HUES64 (cell line): ENCODE results near the gene IRGQ.

ENCODE experiments used
- H3K27ac ChIP-seq: 2 replicates; pipeline ENCODE4 v1.7.0; 2013; ENCODE audit warnings: low read depth, low read length, inconsistent platforms
- H3K27me3 ChIP-seq: 2 replicates; pipeline ENCODE4 v1.6.1; 2013; ENCODE audit warnings: mild to moderate bottlenecking, low read length; ENCODE audit not compliant: insufficient read depth
- H3K36me3 ChIP-seq: 2 replicates; pipeline ENCODE4 v1.6.1; 2013; ENCODE audit warnings: mild to moderate bottlenecking, low read length; ENCODE audit not compliant: insufficient read depth
- H3K4me1 ChIP-seq: 2 replicates; pipeline ENCODE4 v1.6.1; 2013; ENCODE audit warnings: mild to moderate bottlenecking, low read length, moderate library complexity; ENCODE audit not compliant: insufficient read depth
- H3K4me3 ChIP-seq: 2 replicates; pipeline ENCODE4 v1.5.1; 2013; ENCODE audit warnings: mild to moderate bottlenecking, low read length, moderate library complexity
- H3K9ac ChIP-seq: 2 replicates; pipeline ENCODE4 v1.6.1; 2013; ENCODE audit warnings: mild to moderate bottlenecking, low read depth, low read length
- H3K9me3 ChIP-seq: 2 replicates; pipeline ENCODE4 v1.6.1; 2013; ENCODE audit warnings: low read depth, low read length; ENCODE audit not compliant: insufficient read depth
- WGBS: fragments of 150-250, 120-280 bp; methylation state at CpG from one replicate; pipeline ENCODE4 v1.1.7; 2013; ENCODE audit warnings: missing lambda C conversion rate; 5-methylcytosine and 5-hydroxymethylcytosine counted together

Gene IRGQ

GRCh38 chr19:43584484-43584883 lies 11.4 kb downstream of the IRGQ start:
- Histone ChIP-seq H3K27me3 (no peaks in the 10 kb centered on the region), H3K4me3 (no peak overlapping the region), H3K27ac (no peak overlapping the region), H3K4me1 (no peaks in the 10 kb centered on the region), H3K36me3 (peaks cover 18% of the 10 kb centered on the region), H3K9ac (no peak overlapping the region), H3K9me3 (no peaks in the 10 kb centered on the region)
- WGBS, result 95% methylated on average over 1 of the region's 1 CpG

GRCh38 chr19:43582495-43582894 lies 13.4 kb downstream of the IRGQ start:
- H3K27ac ChIP-seq, result no peak overlapping the region
- no peaks in the 10 kb centered on the region for H3K9me3 ChIP-seq
- 100% methylated on average over 2 of the region's 2 CpGs for WGBS
- no peak overlapping the region for H3K9ac ChIP-seq
- H3K36me3 ChIP-seq, result peaks cover 11% of the 10 kb centered on the region
- H3K4me3 ChIP-seq, result no peak overlapping the region
- H3K4me1 ChIP-seq, result no peaks in the 10 kb centered on the region
- H3K27me3 ChIP-seq, result no peaks in the 10 kb centered on the region

GRCh38 chr19:43581467-43581866 lies 14.5 kb downstream of the IRGQ start:
- no peak overlapping the region for H3K9ac ChIP-seq
- no peak overlapping the region for H3K27ac ChIP-seq
- no peaks in the 10 kb centered on the region for H3K9me3 ChIP-seq
- H3K36me3 ChIP-seq, result peaks cover 7% of the 10 kb centered on the region
- WGBS, result 76% methylated on average over 7 of the region's 7 CpGs
- H3K27me3 ChIP-seq, result no peaks in the 10 kb centered on the region
- no peaks in the 10 kb centered on the region for H3K4me1 ChIP-seq
- H3K4me3 ChIP-seq, result peak overlapping the region; percentile 25; the same call in 1 of the 2 replicates

- no peaks in the 10 kb centered on the region for H3K27me3 ChIP-seq
- H3K36me3 ChIP-seq, result peaks cover 1% of the 10 kb centered on the region; the same call in 1 of the 2 replicates
- no peaks in the 10 kb centered on the region for H3K9me3 ChIP-seq
- no peak overlapping the region for H3K9ac ChIP-seq
- H3K4me1 ChIP-seq, result peaks cover 10% of the 10 kb centered on the region; the same call in 1 of the 2 replicates
- H3K4me3 ChIP-seq, result no peak overlapping the region
- WGBS, result 93% methylated on average over 3 of the region's 3 CpGs
- H3K27ac ChIP-seq, result no peak overlapping the region
These were observed 17.1 kb downstream of the IRGQ start for GRCh38 chr19:43578787-43579186.

GRCh38 chr19:43575955-43576878 lies 19.7 kb downstream of the IRGQ start:
- no peaks in the 10 kb centered on the region for H3K27me3 ChIP-seq
- peaks cover 23% of the 10 kb centered on the region; the same call in 1 of the 2 replicates for H3K36me3 ChIP-seq
- peak overlapping the region; percentile 60; the same call in 1 of the 2 replicates for H3K27ac ChIP-seq
- WGBS, result 84% methylated on average over 37 of the region's 37 CpGs
- no peaks in the 10 kb centered on the region for H3K9me3 ChIP-seq
- peak overlapping the region; percentile 90 for H3K4me3 ChIP-seq
- H3K9ac ChIP-seq, result peak overlapping the region; percentile 62
- peaks cover 10% of the 10 kb centered on the region; the same call in 1 of the 2 replicates for H3K4me1 ChIP-seq

- Histone ChIP-seq H3K36me3 (peaks cover 23% of the 10 kb centered on the region; the same call in 1 of the 2 replicates), H3K9ac (peak within 1 kb of the TSS; percentile 87), H3K9me3 (no peaks in the 10 kb centered on the region), H3K4me3 (peak within 1 kb of the TSS; percentile 90), H3K27ac (peak within 1 kb of the TSS; percentile 72), H3K4me1 (peaks cover 10% of the 10 kb centered on the region; the same call in 1 of the 2 replicates), H3K27me3 (no peaks in the 10 kb centered on the region)
- under 1% methylated on average over 50 of the region's 51 CpGs for WGBS
These were observed 20.6 kb downstream of the IRGQ start, which contains the start of the genes PINLYP and XRCC1 for GRCh38 chr19:43575156-43575950. Gene PINLYP, plus strand, starts transcription at chr19:43575801. Its CDS starts 1,391 bp downstream, at chr19:43577192. Gene XRCC1, minus strand, starts transcription at chr19:43575527. Its CDS starts 69 bp downstream, at chr19:43575458.

- peaks cover 23% of the 10 kb centered on the region; the same call in 1 of the 2 replicates for H3K36me3 ChIP-seq
- peak overlapping the region; percentile 87 for H3K9ac ChIP-seq
- H3K9me3 ChIP-seq, result no peaks in the 10 kb centered on the region
- 64% methylated on average over 12 of the region's 12 CpGs for WGBS
- H3K4me1 ChIP-seq, result peaks cover 10% of the 10 kb centered on the region; the same call in 1 of the 2 replicates
- peak overlapping the region; percentile 90 for H3K4me3 ChIP-seq
- no peaks in the 10 kb centered on the region for H3K27me3 ChIP-seq
- peak overlapping the region; percentile 72 for H3K27ac ChIP-seq
These were observed 21.3 kb downstream of the IRGQ start for GRCh38 chr19:43574424-43575155.

GRCh38 chr19:43572171-43572588 lies 23.8 kb downstream of the IRGQ start:
- H3K4me1 ChIP-seq, result peaks cover 10% of the 10 kb centered on the region; the same call in 1 of the 2 replicates

GRCh38 chr19:43570174-43570791 lies 25.7 kb downstream of the IRGQ start:
- no peak overlapping the region for H3K4me3 ChIP-seq
- no peaks in the 10 kb centered on the region for H3K27me3 ChIP-seq
- 95% methylated on average over 5 of the region's 5 CpGs for WGBS
- no peaks in the 10 kb centered on the region for H3K9me3 ChIP-seq
- H3K9ac ChIP-seq, result no peak overlapping the region
- 0 out of 2 replicates have a peak, but pooled peaks cover 4% of the 10 kb centered on the region for H3K4me1 ChIP-seq
- H3K36me3 ChIP-seq, result peaks cover 23% of the 10 kb centered on the region; the same call in 1 of the 2 replicates
- no peak overlapping the region for H3K27ac ChIP-seq

More at GRCh38 chr19:43572171-43572588, 23.8 kb downstream of the IRGQ start:
- Histone ChIP-seq H3K9me3 (no peaks in the 10 kb centered on the region), H3K4me3 (no peak overlapping the region), H3K9ac (no peak overlapping the region), H3K27ac (no peak overlapping the region), H3K27me3 (no peaks in the 10 kb centered on the region), H3K36me3 (peaks cover 23% of the 10 kb centered on the region; the same call in 1 of the 2 replicates)
- WGBS, result 96% methylated on average over 3 of the region's 3 CpGs

- peaks cover 23% of the 10 kb centered on the region; the same call in 1 of the 2 replicates for H3K36me3 ChIP-seq
- H3K27ac ChIP-seq, result no peak overlapping the region
- H3K27me3 ChIP-seq, result no peaks in the 10 kb centered on the region
- no peak overlapping the region for H3K9ac ChIP-seq
- 0 out of 2 replicates have a peak, but pooled peaks cover 3% of the 10 kb centered on the region for H3K4me1 ChIP-seq
- H3K9me3 ChIP-seq, result no peaks in the 10 kb centered on the region
- WGBS, result 97% methylated on average over 5 of the region's 5 CpGs
- H3K4me3 ChIP-seq, result no peak overlapping the region
These were observed 26.3 kb downstream of the IRGQ start for GRCh38 chr19:43569657-43570056.
